T1000 (cell line): ENCODE results near the gene ST8SIA3.
"Not testable (repeated sequence)": the region's sequence is repeated elsewhere in the genome, so short reads cannot be mapped to it uniquely, and the experiment has no call there.

Source experiments
- DNase-seq: peaks from one replicate; lab custom pipeline; 2025; ENCODE audit warnings: mixed read lengths; lab: John Stamatoyannopoulos, UW

Gene ST8SIA3

GRCh38 chr18:57364460-57364859, 12.1 kb downstream of the ST8SIA3 start:
- no peak for DNase-seq

- no peak for DNase-seq
Observed at GRCh38 chr18:57366528-57367081, 14.2 kb downstream of the ST8SIA3 start.

GRCh38 chr18:57372444-57372843, 20.1 kb downstream of the ST8SIA3 start:
- no peak for DNase-seq

GRCh38 chr18:57373017-57373416, 20.7 kb downstream of the ST8SIA3 start:
- no peak for DNase-seq

- DNase-seq: no peak
Observed at GRCh38 chr18:57376503-57376902, 24.1 kb downstream of the ST8SIA3 start.

- no peak for DNase-seq
Observed at GRCh38 chr18:57389271-57389670, 36.9 kb downstream of the ST8SIA3 start.

- DNase-seq: no peak
Observed at GRCh38 chr18:57390044-57390443, 37.7 kb downstream of the ST8SIA3 start.

GRCh38 chr18:57394749-57395148, 42.4 kb downstream of the ST8SIA3 start:
- DNase-seq: not testable (repeated sequence)

GRCh38 chr18:57396831-57397230, 44.5 kb downstream of the ST8SIA3 start:
- DNase-seq: not testable (repeated sequence)

- DNase-seq: no peak
Observed at GRCh38 chr18:57397440-57398132, 45.2 kb downstream of the ST8SIA3 start.

- no peak for DNase-seq
Observed at GRCh38 chr18:57404345-57404744, 52.0 kb downstream of the ST8SIA3 start.

- DNase-seq: no peak
Observed at GRCh38 chr18:57409650-57410049, 57.3 kb downstream of the ST8SIA3 start.

- no peak for DNase-seq
Observed at GRCh38 chr18:57410749-57411148, 58.4 kb downstream of the ST8SIA3 start.

- no peak for DNase-seq
Observed at GRCh38 chr18:57416542-57416941, 64.2 kb downstream of the ST8SIA3 start.
